HepG2 (cell line): ENCODE data around the gene PFDN2. TPM values are rescaled to one million over a fixed set of nuclear protein-coding genes. Genes with fewer than 3 reads are reported as not detected.

Experiments used
- ATF3 ChIP-seq: sonication (generic); formaldehyde crosslinking; IDR thresholded peaks from 2 replicates; pipeline ENCODE4 v1.4.0; 2020; ENCODE audit warnings: missing genetic modification reagents
- DPF2 ChIP-seq: sonication (generic); formaldehyde crosslinking; IDR thresholded peaks from 2 replicates; pipeline ENCODE4 v1.4.0; 2020; ENCODE audit warnings: mild to moderate bottlenecking, low read depth, missing genetic modification reagents, borderline replicate concordance
- KDM5B ChIP-seq: sonication (generic); formaldehyde crosslinking; IDR thresholded peaks from 2 replicates; pipeline ENCODE4 v1.4.0; 2020; ENCODE audit warnings: missing genetic modification reagents, mild to moderate bottlenecking, borderline replicate concordance
- MXD3 ChIP-seq: IDR thresholded peaks from 2 replicates; pipeline ENCODE4 v1.6.1; 2016; ENCODE audit warnings: mild to moderate bottlenecking, missing biosample characterization, missing genetic modification reagents
- NCOR1 ChIP-seq: fragments of 200-600 bp; sonication (generic); IDR thresholded peaks from 2 replicates; pipeline ENCODE4 v1.7.0; 2017; ENCODE audit warnings: antibody characterized with exemption, low read length, borderline replicate concordance
- SRY ChIP-seq: sonication (generic); formaldehyde crosslinking; IDR thresholded peaks from 2 replicates; pipeline ENCODE4 v1.8.0; 2022; ENCODE audit warnings: mild to moderate bottlenecking, missing genetic modification reagents
- SSRP1 ChIP-seq: IDR thresholded peaks from 2 replicates; pipeline ENCODE4 v1.6.1; 2016; ENCODE audit warnings: control low read depth
- ZBTB8A ChIP-seq: sonication (generic); formaldehyde crosslinking; IDR thresholded peaks from 2 replicates; pipeline ENCODE4 v1.4.0; 2020; ENCODE audit warnings: mild to moderate bottlenecking, low read depth, missing genetic modification reagents, borderline replicate concordance
- ZNF12 ChIP-seq: sonication (generic); formaldehyde crosslinking; IDR thresholded peaks from 2 replicates; pipeline ENCODE4 v1.5.0; 2020; ENCODE audit warnings: missing genetic modification reagents
- ZNF205 ChIP-seq: IDR thresholded peaks from 2 replicates; pipeline ENCODE4 v1.6.1; 2018; ENCODE audit warnings: missing biosample characterization, missing genetic modification reagents
- ZNF574 ChIP-seq: sonication (generic); formaldehyde crosslinking; IDR thresholded peaks from 2 replicates; pipeline ENCODE4 v1.4.0; 2020; ENCODE audit warnings: missing genetic modification reagents
- ZNF576 ChIP-seq: sonication (generic); formaldehyde crosslinking; IDR thresholded peaks from 2 replicates; pipeline ENCODE4 v1.4.0; 2020; ENCODE audit warnings: mild to moderate bottlenecking, missing genetic modification reagents
- ZNF749 ChIP-seq: sonication (generic); formaldehyde crosslinking; IDR thresholded peaks from 2 replicates; pipeline ENCODE4 v1.8.0; 2022; ENCODE audit warnings: mild to moderate bottlenecking, missing genetic modification reagents, moderate library complexity, borderline replicate concordance
- ZNF83 ChIP-seq: sonication (generic); formaldehyde crosslinking; IDR thresholded peaks from 2 replicates; pipeline ENCODE4 v1.4.0; 2020; ENCODE audit warnings: missing genetic modification reagents, mild to moderate bottlenecking, borderline replicate concordance
- ZNF850 ChIP-seq: sonication (generic); formaldehyde crosslinking; conservative IDR thresholded peaks from 2 replicates; pipeline ENCODE4 v1.9.0; 2021; ENCODE audit warnings: mild to moderate bottlenecking, missing genetic modification reagents
- ZSCAN22 ChIP-seq: sonication (generic); formaldehyde crosslinking; IDR thresholded peaks from 2 replicates; pipeline ENCODE4 v1.4.0; 2020; ENCODE audit warnings: mild to moderate bottlenecking, missing genetic modification reagents
- ZXDC ChIP-seq: sonication (generic); formaldehyde crosslinking; IDR thresholded peaks from 2 replicates; pipeline ENCODE4 v1.5.0; 2020; ENCODE audit warnings: mild to moderate bottlenecking, missing genetic modification reagents
- polyA plus RNA-seq, 8 experiments: library from polyadenylated mRNA; depleted of rRNA in 3 of 8; stranded (reverse) in 7 of 8; unstranded in 1 of 8; fragments of >200 nt; fragmentation: Illumina TruSeq in 4 of 8; extraction: Trizol in 4 of 8; gene quantifications; 2 replicates each; pipeline versions ENCODE4 v1.2.1 to v1.2.3, GENCODE V29; 2011 to 2016; ENCODE audit warnings: low read depth in 4 of 8, missing spikeins in 1 of 8, mixed read lengths in 1 of 8; ENCODE audit not compliant: insufficient read depth in 1 of 8
- total RNA-seq, 5 experiments: library from RNA; depleted of rRNA; stranded (reverse); fragments of >200 nt; fragmentation: Illumina TruSeq; extraction: Trizol; gene quantifications; 2 replicates each; pipeline ENCODE4 v1.2.3, GENCODE V29; 2016; ENCODE audit warnings: low read depth in 1 of 5
- TF ChIP-seq, protein P1 (sequence below), 2 experiments: fragments of 450-650 bp in 1 of 2; sonication (generic) in 1 of 2; formaldehyde crosslinking; IDR thresholded peaks; 2 replicates each; pipeline versions ENCODE4 v1.5.0 to v1.8.0; 2020 to 2022; ENCODE audit warnings: mild to moderate bottlenecking in 1 of 2, missing genetic modification reagents in 1 of 2
- TF ChIP-seq, protein P2 (sequence below): sonication (generic); formaldehyde crosslinking; IDR thresholded peaks from 2 replicates; pipeline ENCODE4 v1.5.0; 2020; ENCODE audit warnings: missing genetic modification reagents

Gene PFDN2
- total and polyA plus RNA-seq, 2 of the 13 experiments (the other 11 are each of a cell fraction or from before 2014, with no cell fraction given), result 62.6 to 63.6 TPM

DNA sequence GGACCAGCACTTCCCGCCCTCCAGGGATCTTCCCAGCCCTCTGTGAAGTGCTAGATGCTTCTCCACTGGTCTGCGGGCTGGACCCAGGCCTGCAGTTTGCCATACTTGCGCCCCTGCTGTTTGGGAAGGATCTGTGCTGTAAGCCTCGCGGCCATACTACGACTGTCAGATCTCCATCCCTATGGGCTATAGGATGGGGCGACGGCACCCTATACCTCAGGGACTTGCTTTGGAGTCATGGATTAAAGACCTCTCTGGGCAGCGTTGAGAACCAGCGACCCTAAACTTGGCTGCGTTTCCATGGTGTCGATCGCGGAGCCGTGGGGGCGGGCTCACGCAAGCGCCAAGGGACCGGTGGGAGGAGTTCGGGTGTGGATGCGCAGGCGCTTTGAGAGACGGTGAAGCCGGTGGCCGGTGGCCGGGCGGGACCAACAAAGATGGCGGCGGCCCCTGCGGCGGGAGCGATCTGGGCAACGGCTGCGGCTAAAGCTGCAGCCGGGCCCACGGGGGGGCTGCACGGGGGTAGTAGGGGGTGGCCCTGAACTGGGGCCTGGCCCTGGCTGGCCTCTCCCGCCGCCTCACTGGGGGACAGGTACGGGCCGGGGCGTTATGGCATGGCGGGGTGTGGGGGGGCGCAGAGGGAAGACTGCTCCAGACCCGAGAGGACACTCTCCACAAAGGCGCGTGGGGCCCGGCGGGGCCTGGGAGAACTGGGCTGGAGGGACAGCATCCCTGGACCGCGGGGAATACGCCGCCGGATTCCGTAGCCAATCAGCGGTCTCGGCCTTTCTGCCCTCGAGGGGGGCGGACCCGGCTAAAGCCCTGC is 41.5 kb upstream of the PFDN2 start, which contains the start of gene USP21 (continued):
- TF ChIP-seq, protein P1, sequence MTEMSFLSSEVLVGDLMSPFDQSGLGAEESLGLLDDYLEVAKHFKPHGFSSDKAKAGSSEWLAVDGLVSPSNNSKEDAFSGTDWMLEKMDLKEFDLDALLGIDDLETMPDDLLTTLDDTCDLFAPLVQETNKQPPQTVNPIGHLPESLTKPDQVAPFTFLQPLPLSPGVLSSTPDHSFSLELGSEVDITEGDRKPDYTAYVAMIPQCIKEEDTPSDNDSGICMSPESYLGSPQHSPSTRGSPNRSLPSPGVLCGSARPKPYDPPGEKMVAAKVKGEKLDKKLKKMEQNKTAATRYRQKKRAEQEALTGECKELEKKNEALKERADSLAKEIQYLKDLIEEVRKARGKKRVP (CRISPR knock-in tag; IDR thresholded peaks at IDR 0.05), result no peak
- no peak for TF ChIP-seq ZXDC
- TF ChIP-seq KDM5B (CRISPR knock-in tag), result peak; percentile 77; the same call in 1 of the 2 replicates
- no peak for TF ChIP-seq SSRP1
- no peak for TF ChIP-seq ZBTB8A (CRISPR knock-in tag)
- TF ChIP-seq ZNF574, result no peak; the same call in 1 of the 2 replicates
- TF ChIP-seq ZNF850, result no peak
- no peak for TF ChIP-seq DPF2 (CRISPR knock-in tag)
- TF ChIP-seq ZNF205 (CRISPR knock-in tag), result no peak
- TF ChIP-seq ZNF12 (CRISPR knock-in tag), result no peak
- 0 out of 2 replicates have a peak, but pooled peaks have one; percentile 84 for TF ChIP-seq SRY (CRISPR knock-in tag)
- TF ChIP-seq, protein P2, sequence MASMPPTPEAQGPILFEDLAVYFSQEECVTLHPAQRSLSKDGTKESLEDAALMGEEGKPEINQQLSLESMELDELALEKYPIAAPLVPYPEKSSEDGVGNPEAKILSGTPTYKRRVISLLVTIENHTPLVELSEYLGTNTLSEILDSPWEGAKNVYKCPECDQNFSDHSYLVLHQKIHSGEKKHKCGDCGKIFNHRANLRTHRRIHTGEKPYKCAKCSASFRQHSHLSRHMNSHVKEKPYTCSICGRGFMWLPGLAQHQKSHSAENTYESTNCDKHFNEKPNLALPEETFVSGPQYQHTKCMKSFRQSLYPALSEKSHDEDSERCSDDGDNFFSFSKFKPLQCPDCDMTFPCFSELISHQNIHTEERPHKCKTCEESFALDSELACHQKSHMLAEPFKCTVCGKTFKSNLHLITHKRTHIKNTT (CRISPR knock-in tag), result no peak
- TF ChIP-seq ZNF749 (CRISPR knock-in tag), result 0 out of 2 replicates have a peak, but pooled peaks have one; percentile 41
- TF ChIP-seq ATF3 (CRISPR knock-in tag), result 0 out of 2 replicates have a peak, but pooled peaks have one; percentile 25
- no peak; the same call in 1 of the 2 replicates for TF ChIP-seq ZNF576
- no peak for TF ChIP-seq ZSCAN22 (CRISPR knock-in tag)
- no peak for TF ChIP-seq MXD3 (CRISPR knock-in tag)
- no peak for TF ChIP-seq NCOR1
- TF ChIP-seq ZNF83 (CRISPR knock-in tag), result no peak
